ENCODE data around the gene SGIP1. TPM values are rescaled to one million over a fixed set of nuclear protein-coding genes. Genes with fewer than 3 reads are reported as not detected.

Gene SGIP1
- total RNA-seq, 1 donor from 2014 or later: 6.9 TPM

DNA sequence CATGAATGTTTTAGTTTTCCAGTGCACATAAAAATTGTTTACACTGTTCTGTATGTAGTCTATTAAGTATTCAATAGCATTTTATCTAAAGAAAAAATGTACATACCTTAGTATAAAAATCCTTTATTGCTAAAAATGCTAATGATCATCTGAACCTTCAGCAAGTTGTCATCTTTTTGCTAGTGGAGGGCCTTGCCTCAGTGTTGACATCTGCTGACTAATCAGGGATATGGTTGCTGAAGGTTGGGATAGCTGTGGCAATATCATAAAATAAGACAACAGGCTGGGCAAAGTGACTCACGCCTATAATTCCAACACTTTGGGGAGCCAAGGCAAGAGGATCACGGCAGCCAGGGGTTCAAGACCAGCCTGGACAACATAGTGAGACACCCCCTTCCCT lies 227.3 kb downstream of the SGIP1 start:
- no peak for DNase-seq (ENCODE audit: low read depth)
- TF ChIP-seq, protein P1, sequence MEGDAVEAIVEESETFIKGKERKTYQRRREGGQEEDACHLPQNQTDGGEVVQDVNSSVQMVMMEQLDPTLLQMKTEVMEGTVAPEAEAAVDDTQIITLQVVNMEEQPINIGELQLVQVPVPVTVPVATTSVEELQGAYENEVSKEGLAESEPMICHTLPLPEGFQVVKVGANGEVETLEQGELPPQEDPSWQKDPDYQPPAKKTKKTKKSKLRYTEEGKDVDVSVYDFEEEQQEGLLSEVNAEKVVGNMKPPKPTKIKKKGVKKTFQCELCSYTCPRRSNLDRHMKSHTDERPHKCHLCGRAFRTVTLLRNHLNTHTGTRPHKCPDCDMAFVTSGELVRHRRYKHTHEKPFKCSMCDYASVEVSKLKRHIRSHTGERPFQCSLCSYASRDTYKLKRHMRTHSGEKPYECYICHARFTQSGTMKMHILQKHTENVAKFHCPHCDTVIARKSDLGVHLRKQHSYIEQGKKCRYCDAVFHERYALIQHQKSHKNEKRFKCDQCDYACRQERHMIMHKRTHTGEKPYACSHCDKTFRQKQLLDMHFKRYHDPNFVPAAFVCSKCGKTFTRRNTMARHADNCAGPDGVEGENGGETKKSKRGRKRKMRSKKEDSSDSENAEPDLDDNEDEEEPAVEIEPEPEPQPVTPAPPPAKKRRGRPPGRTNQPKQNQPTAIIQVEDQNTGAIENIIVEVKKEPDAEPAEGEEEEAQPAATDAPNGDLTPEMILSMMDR (conservative IDR thresholded peaks at IDR 0.05; ENCODE audit: low read depth, low read length): peak; percentile 33

DNA sequence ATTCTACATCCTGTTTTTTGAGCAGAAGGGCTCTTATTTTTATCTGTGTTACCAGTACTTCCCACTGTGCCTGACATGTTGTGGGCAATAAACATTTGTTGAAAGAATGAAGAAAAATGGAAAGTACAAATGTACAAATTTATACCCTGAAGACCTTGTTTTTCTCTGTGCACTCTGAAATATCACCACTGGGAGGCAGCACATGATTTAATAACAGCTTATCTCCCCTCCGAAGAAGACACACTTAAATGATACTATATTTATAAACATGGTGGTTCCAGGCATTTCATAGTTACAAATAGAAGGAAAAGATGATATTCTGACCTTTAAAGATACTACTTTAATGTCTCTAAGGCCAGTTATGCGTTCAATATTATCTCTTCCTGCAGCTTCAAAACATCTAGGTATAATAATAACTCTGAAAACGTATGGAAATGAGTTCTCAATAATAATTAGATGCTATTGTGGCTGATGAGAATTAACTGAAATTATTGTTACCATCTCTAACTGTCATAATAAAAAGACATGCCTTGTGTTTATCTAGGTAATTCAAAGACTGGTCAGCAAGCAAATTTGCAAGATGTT lies 231.1 kb downstream of the SGIP1 start:
- no peak for DNase-seq (ENCODE audit: low read depth)
- no peak overlapping the region for H3K4me3 ChIP-seq (ENCODE audit: low read depth, low read length)
- TF ChIP-seq, protein P1 (conservative IDR thresholded peaks at IDR 0.05; ENCODE audit: low read depth, low read length): peak; percentile 76

More for the DNA sequence above, 227.3 kb downstream of the SGIP1 start:
- H3K4me3 ChIP-seq (ENCODE audit: low read depth, low read length): no peak overlapping the region

DNA sequence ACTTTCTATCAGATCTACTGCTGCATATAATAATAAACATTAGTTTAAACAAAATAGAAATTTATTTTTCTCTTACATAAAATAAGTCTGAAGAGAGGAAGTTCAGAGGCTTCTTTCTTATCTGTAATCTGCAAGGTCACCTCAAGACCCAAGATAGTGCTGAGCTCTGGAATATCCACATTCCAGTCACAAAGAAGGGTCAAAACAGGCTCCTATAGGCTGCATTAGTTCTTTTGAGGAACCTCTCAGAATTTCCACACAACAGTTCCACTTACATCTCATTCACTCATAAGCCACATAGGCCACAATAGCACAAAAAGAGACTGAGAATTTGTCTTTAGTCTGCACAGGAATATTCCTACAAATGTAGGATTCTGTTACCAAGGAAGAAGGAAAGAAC lies 233.7 kb downstream of the SGIP1 start:
- H3K4me3 ChIP-seq (ENCODE audit: low read depth, low read length): no peak overlapping the region
- TF ChIP-seq, protein P1 (conservative IDR thresholded peaks at IDR 0.05; ENCODE audit: low read depth, low read length): no peak
- DNase-seq (ENCODE audit: low read depth): no peak

DNA sequence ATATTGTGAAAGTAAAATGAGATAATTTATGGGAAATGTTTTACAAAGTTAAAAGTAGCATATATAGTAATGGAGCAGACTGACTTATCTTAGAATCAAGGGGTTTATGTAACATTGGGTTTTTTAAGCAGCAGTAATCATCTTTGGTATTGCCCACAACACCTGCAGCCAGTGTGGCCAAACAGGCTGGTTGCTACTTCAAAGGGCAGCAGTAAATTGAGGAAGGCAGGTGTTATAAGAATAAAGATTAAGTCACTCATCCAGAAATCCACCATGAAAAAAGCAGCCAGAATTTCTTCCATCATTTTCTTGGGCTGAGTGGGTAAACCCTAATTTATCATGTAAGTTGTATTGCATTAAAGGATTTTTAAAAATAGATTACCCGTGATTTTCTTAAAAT lies 235.0 kb downstream of the SGIP1 start:
- no peak overlapping the region for H3K4me3 ChIP-seq (ENCODE audit: low read depth, low read length)
- no peak for DNase-seq (ENCODE audit: low read depth)
- TF ChIP-seq, protein P1 (conservative IDR thresholded peaks at IDR 0.05; ENCODE audit: low read depth, low read length): no peak

DNA sequence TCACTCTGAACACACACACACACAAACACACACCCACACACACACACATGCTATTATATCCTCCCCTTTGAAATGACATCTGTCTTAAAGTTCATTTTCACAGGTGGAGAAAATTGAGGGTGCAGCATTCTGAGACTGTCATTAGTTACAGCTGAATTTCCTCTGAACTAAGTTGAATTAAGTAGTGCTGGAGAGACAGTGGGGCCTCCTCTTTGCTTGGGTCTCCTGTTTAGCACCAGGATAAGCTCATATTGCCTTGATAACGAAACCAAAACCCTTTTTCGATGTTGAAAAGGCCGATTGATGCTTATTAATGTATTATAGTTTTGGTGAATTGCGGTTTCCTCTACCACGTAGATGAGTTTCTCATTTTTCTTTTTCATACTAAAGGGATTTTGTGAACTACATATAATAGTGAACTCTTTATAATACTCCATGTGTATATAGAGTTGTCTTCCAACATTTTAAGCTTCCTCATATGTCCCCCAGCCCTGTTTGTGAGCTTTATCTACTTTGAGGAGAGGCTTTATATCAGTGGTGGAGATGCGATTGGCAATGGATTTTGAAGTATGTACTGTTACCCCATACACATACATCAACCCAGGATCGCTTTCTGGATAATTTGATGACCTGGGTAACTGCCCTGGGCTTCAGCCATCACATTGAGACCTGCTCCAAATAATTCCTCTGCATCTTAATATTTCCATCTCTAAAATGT lies 235.7 kb downstream of the SGIP1 start:
- TF ChIP-seq, protein P1 (conservative IDR thresholded peaks at IDR 0.05; ENCODE audit: low read depth, low read length): no peak
- DNase-seq (ENCODE audit: low read depth): no peak
- H3K4me3 ChIP-seq (ENCODE audit: low read depth, low read length): no peak overlapping the region

DNA sequence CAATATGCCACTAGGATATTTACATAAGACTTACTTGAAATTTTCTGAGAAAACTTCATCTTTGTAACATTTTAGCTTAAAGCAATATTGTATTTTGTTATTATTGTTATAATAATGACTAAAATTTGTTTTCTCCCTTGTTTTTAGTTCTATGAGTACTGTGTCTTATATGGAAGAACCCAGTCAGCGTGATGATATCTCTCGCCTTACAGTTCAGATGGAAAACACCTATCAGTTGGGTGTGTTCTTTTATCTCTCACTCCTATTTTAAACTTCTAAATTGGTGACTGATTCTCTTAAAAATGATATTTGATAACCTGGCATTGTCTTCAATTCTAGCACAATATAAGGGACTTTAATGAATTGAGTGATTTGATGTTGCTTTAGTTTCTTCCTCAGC lies 236.3 kb downstream of the SGIP1 start:
- no peak overlapping the region for H3K4me3 ChIP-seq (ENCODE audit: low read depth, low read length)
- TF ChIP-seq, protein P1 (conservative IDR thresholded peaks at IDR 0.05; ENCODE audit: low read depth, low read length): no peak
- no peak for DNase-seq (ENCODE audit: low read depth)

DNA sequence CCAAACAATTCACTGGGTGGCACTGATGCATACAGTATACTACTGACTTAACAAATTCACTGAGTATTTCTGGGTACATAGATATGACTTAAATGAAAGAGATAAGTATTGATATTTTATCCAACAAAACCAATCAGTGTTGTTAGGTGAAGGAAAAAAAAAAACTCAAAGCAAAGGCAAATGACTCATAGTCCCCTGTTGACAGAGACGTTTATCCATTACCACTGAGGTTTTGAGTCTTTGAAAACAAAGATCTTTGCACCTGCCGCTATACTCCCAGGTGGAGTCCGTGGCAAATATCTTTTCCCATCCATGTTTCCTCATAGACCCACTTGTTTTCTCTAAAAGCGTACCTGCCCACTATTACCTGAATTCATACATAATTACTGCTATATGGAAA lies 236.7 kb downstream of the SGIP1 start:
- H3K4me3 ChIP-seq (ENCODE audit: low read depth, low read length): no peak overlapping the region
- TF ChIP-seq, protein P1 (conservative IDR thresholded peaks at IDR 0.05; ENCODE audit: low read depth, low read length): no peak
- no peak for DNase-seq (ENCODE audit: low read depth)
